ENCODE data around the gene ITK.

DNA sequence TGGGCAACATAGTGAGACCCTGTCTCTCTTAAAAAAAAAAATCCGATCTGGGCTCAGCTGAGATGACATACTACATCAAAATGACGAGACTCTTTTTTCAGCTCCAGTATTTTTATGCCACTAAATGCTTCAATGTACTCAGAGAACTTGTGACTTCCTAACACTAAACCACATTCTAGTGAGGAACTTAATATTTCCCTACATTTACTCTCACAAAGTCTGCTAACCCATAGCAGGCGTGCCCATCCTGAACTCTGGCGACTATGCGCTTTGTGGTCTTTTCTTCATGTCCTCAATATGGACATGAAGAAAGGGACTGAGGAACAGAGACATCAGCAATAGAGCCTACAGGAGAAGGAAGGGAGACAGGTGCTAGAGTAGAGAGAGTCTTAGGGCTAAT lies 41.3 kb downstream of the ITK start:
- TF ChIP-seq, protein P1, sequence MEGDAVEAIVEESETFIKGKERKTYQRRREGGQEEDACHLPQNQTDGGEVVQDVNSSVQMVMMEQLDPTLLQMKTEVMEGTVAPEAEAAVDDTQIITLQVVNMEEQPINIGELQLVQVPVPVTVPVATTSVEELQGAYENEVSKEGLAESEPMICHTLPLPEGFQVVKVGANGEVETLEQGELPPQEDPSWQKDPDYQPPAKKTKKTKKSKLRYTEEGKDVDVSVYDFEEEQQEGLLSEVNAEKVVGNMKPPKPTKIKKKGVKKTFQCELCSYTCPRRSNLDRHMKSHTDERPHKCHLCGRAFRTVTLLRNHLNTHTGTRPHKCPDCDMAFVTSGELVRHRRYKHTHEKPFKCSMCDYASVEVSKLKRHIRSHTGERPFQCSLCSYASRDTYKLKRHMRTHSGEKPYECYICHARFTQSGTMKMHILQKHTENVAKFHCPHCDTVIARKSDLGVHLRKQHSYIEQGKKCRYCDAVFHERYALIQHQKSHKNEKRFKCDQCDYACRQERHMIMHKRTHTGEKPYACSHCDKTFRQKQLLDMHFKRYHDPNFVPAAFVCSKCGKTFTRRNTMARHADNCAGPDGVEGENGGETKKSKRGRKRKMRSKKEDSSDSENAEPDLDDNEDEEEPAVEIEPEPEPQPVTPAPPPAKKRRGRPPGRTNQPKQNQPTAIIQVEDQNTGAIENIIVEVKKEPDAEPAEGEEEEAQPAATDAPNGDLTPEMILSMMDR (IDR thresholded peaks at IDR 0.05; ENCODE audit: insufficient read depth, low read length, poor library complexity, severe bottlenecking), result no peak
- TF ChIP-seq EZH2phosphoT487 (conservative IDR thresholded peaks at IDR 0.05; ENCODE audit: low read length), result no peak

All from SU-DHL-6 (cell line).